ENCODE measurements around the gene GSTT2. TPM values are rescaled to one million over a fixed set of nuclear protein-coding genes. Genes with fewer than 3 reads are reported as not detected.

The GSTT2 gene
- total and polyA plus RNA-seq, 2 donors (not counting 3 experiments of a cell fraction or from before 2014, with no cell fraction given): 3.0 TPM; not detected in 1

DNA sequence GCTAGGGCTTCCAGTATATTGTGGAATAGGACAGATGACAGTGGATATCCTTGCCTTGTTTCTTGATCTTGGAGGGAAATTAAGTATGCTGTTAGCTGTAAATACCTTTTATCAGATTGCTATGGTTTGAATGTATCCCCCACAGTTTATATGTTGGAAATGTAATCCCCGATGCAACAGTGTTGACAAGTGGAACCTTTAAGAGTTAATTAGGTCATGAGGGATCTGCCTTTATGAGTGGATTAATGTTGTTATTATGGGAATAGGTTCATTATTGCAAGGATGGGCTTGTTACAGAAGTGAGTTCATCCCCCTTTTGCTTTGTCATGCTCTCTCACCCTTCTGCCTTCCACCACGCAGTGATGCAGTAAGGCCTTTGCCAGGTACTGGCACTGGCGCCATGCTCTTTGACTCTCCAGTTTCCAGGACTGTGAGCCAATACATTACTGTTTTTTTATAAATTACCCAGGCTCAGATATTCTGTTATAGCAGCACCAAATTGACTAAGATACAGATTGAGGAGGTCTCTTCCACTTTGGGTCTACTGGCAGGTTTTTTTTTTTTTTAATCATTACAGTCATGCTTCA, 47.5 kb downstream of the GSTT2 start:
- dilution Hi-C loops (cut with MboI; ENCODE audit: extremely low pct_ligation_motif_present, low sequenced_read_pairs) (no loop called here), intact Hi-C loops (cut with micrococcal nuclease) (no loop called here)
- Histone ChIP-seq H3K79me2 (ENCODE audit: control insufficient read depth, insufficient read depth, low read length) (peaks cover 42% of the 10 kb centered on the region), H3K9me1 (replicated peaks; ENCODE audit: control insufficient read depth, extremely low read depth, insufficient read depth, low read length) (no peaks in the 10 kb centered on the region), H2AFZ (ENCODE audit: low read depth, low read length) (no peak overlapping the region), H3K9me3 (replicated peaks; ENCODE audit: control insufficient read depth, insufficient read depth, low read length) (no peaks in the 10 kb centered on the region), H3K27ac (ENCODE audit: insufficient read depth, low read depth, low read length) (no peak overlapping the region), H3K36me3 (ENCODE audit: control insufficient read depth in 2 of 2, extremely low read depth in 1 of 2, insufficient read depth in 2 of 2, low read length in 2 of 2) (peaks cover 0 to 2% of the 10 kb centered on the region in 2 experiments), H3K9ac (replicated peaks; ENCODE audit: extremely low read depth, insufficient read depth, low read length) (no peak overlapping the region), H3K4me1 (ENCODE audit: control insufficient read depth, extremely low read depth, insufficient read depth, low read length) (peaks cover 14% of the 10 kb centered on the region), H3K4me3 (replicated peaks in 1 of 3; ENCODE audit: insufficient read depth in 1 of 3, low read depth in 1 of 3, low read length in 3 of 3) (no peak overlapping the region), H3K4me2 (ENCODE audit: insufficient read depth, low read length) (no peak overlapping the region), H3K27me3 (ENCODE audit: control insufficient read depth in 2 of 2, insufficient read depth in 2 of 2, low read length in 2 of 2) (no peaks in the 10 kb centered on the region), H4K20me1 (replicated peaks; ENCODE audit: control insufficient read depth, extremely low read depth, insufficient read depth, low read length) (no peaks in the 10 kb centered on the region)
- TF ChIP-seq, protein P1, sequence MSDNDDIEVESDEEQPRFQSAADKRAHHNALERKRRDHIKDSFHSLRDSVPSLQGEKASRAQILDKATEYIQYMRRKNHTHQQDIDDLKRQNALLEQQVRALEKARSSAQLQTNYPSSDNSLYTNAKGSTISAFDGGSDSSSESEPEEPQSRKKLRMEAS (IDR thresholded peaks at IDR 0.05; ENCODE audit: insufficient read depth, insufficient read length): no peak
- TF ChIP-seq POLR2AphosphoS5 (IDR thresholded peaks at IDR 0.05; ENCODE audit: insufficient read depth, low read depth, low read length) (no peak), JUN (IDR thresholded peaks at IDR 0.05; ENCODE audit: borderline replicate concordance, insufficient read depth, insufficient read length, low read depth) (no peak)
- TF ChIP-seq, protein P2, sequence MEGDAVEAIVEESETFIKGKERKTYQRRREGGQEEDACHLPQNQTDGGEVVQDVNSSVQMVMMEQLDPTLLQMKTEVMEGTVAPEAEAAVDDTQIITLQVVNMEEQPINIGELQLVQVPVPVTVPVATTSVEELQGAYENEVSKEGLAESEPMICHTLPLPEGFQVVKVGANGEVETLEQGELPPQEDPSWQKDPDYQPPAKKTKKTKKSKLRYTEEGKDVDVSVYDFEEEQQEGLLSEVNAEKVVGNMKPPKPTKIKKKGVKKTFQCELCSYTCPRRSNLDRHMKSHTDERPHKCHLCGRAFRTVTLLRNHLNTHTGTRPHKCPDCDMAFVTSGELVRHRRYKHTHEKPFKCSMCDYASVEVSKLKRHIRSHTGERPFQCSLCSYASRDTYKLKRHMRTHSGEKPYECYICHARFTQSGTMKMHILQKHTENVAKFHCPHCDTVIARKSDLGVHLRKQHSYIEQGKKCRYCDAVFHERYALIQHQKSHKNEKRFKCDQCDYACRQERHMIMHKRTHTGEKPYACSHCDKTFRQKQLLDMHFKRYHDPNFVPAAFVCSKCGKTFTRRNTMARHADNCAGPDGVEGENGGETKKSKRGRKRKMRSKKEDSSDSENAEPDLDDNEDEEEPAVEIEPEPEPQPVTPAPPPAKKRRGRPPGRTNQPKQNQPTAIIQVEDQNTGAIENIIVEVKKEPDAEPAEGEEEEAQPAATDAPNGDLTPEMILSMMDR (IDR thresholded peaks at IDR 0.05; ENCODE audit: extremely low read depth in 1 of 2, insufficient read depth in 1 of 2, low read depth in 1 of 2, low read length in 2 of 2): no peak
- no TSS peak for BruUV-seq (replicated peaks)
- DNase-seq (ENCODE audit: low read depth, low spot score) (no peak), FAIRE-seq (no peak)
- ChIA-PET POLR2A (no interaction called here), CTCF (interaction anchor here (0.8 kb wide), 1 partner anchor 15 kb away, joined by 4 read pairs; no protein-coding TSS in a partner anchor)

DNA sequence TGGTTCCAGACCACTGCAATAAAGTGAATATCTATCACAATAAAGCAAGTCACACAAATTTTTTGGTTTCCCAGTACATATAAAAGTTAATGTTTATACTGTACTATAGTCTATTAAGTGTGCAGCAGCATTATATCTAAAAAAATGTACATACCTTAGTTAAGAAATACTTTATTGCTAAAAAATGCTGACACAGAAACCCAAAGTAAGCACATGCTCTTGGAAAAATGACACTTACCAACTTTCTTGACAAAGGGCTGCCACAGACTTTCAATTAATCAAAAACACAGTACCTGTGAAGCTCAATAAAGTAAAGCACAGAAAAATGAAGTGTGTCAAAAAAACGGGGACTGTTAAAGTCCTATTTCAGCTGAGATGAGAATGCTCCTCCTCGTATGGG, 48.1 kb downstream of the GSTT2 start:
- H2AFZ ChIP-seq (ENCODE audit: low read depth, low read length): no peak overlapping the region
- DNase-seq (ENCODE audit: low read depth, low spot score) (no peak), FAIRE-seq (no peak)
- no peak overlapping the region for H3K4me2 ChIP-seq (ENCODE audit: insufficient read depth, low read length)
- no peak overlapping the region for H3K4me3 ChIP-seq (replicated peaks in 1 of 3; ENCODE audit: insufficient read depth in 1 of 3, low read depth in 1 of 3, low read length in 3 of 3)
- no peaks in the 10 kb centered on the region for H3K27me3 ChIP-seq (ENCODE audit: control insufficient read depth in 2 of 2, insufficient read depth in 2 of 2, low read length in 2 of 2)
- intact Hi-C loops (cut with micrococcal nuclease): no loop called here
- ChIA-PET POLR2A (no interaction called here), CTCF (interaction anchor here (0.8 to 2.0 kb wide), 2 partner anchors 15 to 33 kb away, joined by 4 to 6 read pairs; no protein-coding TSS in a partner anchor)
- no peaks in the 10 kb centered on the region for H3K9me3 ChIP-seq (replicated peaks; ENCODE audit: control insufficient read depth, insufficient read depth, low read length)
- no peak overlapping the region for H3K9ac ChIP-seq (replicated peaks; ENCODE audit: extremely low read depth, insufficient read depth, low read length)
- H3K9me1 ChIP-seq (replicated peaks; ENCODE audit: control insufficient read depth, extremely low read depth, insufficient read depth, low read length): no peaks in the 10 kb centered on the region
- H3K79me2 ChIP-seq (ENCODE audit: control insufficient read depth, insufficient read depth, low read length): peaks cover 40% of the 10 kb centered on the region
- peak overlapping the region; percentile 7 for H3K27ac ChIP-seq (ENCODE audit: insufficient read depth, low read depth, low read length)
- TF ChIP-seq FOS (IDR thresholded peaks at IDR 0.05; ENCODE audit: borderline replicate concordance, insufficient read depth, low read length) (no peak), EZH2 (IDR thresholded peaks at IDR 0.05; ENCODE audit: borderline replicate concordance, low read depth, low read length, severe bottlenecking) (no peak), GATA2 (IDR thresholded peaks at IDR 0.05; ENCODE audit: insufficient read depth, insufficient read length, low read depth, low read length) (no peak), MYC (IDR thresholded peaks at IDR 0.05; ENCODE audit: low read depth, low read length) (no peak), POLR2A (IDR thresholded peaks at IDR 0.05; ENCODE audit: low read depth, low read length) (no peak), JUN (IDR thresholded peaks at IDR 0.05; ENCODE audit: borderline replicate concordance, insufficient read depth, insufficient read length, low read depth) (no peak), POLR2AphosphoS5 (IDR thresholded peaks at IDR 0.05; ENCODE audit: insufficient read depth, low read depth, low read length) (no peak)
- TF ChIP-seq, protein P1 (IDR thresholded peaks at IDR 0.05; ENCODE audit: insufficient read depth, insufficient read length): no peak
- TF ChIP-seq, protein P2 (IDR thresholded peaks at IDR 0.05; ENCODE audit: extremely low read depth in 1 of 2, insufficient read depth in 1 of 2, low read depth in 1 of 2, low read length in 2 of 2): no peak
- H3K4me1 ChIP-seq (ENCODE audit: control insufficient read depth, extremely low read depth, insufficient read depth, low read length): peaks cover 13% of the 10 kb centered on the region
- BruUV-seq (replicated peaks): no TSS peak
- dilution Hi-C loops (cut with MboI; ENCODE audit: extremely low pct_ligation_motif_present, low sequenced_read_pairs): no loop called here
- peaks cover 0 to 2% of the 10 kb centered on the region in 2 experiments for H3K36me3 ChIP-seq (ENCODE audit: control insufficient read depth in 2 of 2, extremely low read depth in 1 of 2, insufficient read depth in 2 of 2, low read length in 2 of 2)
- no peaks in the 10 kb centered on the region for H4K20me1 ChIP-seq (replicated peaks; ENCODE audit: control insufficient read depth, extremely low read depth, insufficient read depth, low read length)

Data from endothelial cell of umbilical vein (primary cell).